GM21576 (cell line): ENCODE data around the gene LRRC55.
"Not testable (repeated sequence)": the region's sequence is repeated elsewhere in the genome, so short reads cannot be mapped to it uniquely, and the experiment has no call there.

Source experiments
- ATAC-seq: cut with Tn5 transposase; IDR thresholded peaks from one replicate; pipeline ENCODE4 v1.9.1; 2021; ENCODE audit warnings: mild to moderate bottlenecking, moderate library complexity; ENCODE audit not compliant: unreplicated experiment

Gene LRRC55

GRCh38 chr11:57160665-57161064, 21.1 kb upstream of the LRRC55 start:
- ATAC-seq: no peak

DNA sequence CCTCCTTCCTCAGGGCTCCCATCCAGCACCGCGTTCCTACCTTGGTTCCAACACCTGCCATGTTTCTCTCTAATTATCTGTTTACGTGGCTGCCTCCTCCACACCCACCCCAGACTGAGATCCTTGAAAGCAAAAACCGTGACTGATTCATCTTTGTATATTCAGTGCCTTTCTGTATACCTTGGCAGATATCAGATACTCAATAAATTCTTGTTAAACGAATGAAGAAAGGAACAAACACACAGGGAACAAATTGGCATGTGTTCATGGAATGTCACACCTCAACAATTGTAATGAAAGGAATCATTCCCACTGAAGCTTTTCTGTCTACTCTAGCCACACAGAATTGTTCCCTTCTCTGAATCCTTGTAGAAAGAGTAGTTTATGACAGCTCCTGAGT, 20.4 kb upstream of the LRRC55 start:
- ATAC-seq: no peak

GRCh38 chr11:57162179-57162898, 19.4 kb upstream of the LRRC55 start:
- ATAC-seq: no peak

GRCh38 chr11:57163160-57163868, 18.4 kb upstream of the LRRC55 start:
- ATAC-seq: no peak

DNA sequence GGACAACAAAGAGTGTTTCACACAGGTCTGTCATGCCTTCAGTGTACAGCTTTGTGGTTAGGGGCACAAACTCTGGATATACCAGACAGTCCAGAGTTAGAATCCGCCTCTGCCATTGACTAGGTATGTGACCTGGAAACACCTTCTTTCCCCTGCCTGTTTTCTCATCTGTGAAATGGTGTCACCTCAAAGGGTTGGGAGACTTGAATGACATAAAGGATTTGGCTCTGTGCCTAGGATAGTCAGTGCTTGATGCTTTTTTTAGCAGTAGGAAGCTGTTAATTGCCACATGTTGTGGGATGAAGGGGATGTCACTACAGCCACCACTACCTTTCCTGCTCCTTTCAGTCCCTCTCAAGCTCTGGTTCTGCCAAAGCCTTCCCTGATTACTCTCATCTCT, 17.4 kb upstream of the LRRC55 start:
- no peak for ATAC-seq

DNA sequence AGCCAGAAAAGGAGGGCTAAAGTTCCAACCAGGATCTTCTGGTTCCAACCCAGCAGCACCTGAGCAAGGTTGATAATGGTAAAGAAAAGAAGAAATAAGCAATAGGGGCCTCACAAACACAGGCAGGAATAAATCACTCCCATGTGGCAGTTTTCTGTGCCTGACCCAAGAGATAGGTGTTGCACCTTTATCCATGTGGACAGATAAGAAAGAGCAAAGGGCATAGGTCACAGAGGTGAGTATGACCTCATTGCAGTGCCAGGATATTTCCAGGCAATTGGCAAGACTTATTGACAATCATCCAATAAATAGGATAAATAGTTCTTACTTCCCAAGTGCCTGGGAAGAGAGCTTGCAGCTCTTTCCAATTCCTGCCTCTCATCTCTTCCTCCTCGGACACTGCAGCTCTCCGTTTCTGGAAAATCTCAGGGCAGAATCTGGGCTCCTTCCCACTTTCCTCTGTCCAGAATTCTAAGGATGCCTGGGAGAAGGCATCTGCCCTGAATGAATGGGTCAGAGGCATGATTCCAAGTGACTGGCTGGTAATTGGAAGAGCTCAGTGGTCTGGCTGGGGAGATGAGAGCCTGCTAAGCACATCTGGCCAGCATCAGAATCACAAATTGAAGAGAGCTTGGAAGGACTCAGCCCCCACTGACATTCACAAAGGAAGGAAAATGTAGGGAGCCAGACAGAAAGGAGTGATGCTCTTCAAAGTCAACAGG, 14.5 kb upstream of the LRRC55 start:
- ATAC-seq: no peak

DNA sequence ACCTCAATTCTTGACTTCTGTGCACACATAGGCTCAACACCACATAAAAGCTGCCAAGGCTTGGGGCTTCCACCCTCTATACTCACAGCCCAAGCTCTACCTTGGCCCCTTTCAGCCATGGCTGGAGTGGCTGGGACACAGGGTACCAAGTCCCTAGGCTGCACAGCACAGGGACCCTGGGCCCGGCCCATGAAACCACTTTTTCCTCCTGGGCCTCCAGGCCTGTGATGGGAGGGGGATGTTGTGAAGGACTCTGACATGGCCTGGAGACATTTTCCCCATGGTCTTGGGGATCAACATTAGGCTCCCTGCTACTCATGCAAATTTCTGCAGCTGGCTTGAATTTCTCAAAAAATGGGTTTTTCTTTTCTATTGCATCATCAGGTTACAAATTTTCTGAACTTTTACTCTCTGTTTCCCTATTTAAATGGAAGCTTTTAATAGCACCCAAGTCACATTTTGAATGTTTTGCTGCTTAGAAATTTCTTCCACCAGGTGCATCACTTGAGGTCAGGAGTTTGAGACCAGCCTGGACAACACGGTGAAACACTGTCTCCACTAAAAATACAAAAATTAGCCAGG, 11.9 kb upstream of the LRRC55 start:
- not testable (repeated sequence) for ATAC-seq

DNA sequence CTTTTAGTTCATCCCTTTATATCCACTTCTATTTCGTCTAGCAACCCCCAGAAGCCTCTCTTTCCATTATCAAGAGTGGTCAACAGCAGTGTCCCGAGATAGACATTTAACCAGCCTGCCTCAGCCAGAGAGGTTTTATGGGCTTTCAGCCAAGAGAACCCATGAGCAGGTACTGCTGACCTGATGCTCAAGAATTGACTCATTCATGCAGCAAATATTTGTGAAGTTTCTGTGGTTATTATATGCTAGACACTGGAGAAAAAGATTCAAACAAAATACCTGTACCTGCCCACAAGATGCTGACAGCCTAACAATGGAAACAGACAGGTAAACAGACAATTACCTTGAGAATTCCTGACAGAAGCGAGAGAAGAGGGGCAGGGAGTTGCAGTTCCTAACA, 9.7 kb upstream of the LRRC55 start:
- no peak for ATAC-seq

- no peak for ATAC-seq
Measured at GRCh38 chr11:57174656-57175055, 7.1 kb upstream of the LRRC55 start.

- no peak for ATAC-seq
Measured at GRCh38 chr11:57175478-57175877, 6.3 kb upstream of the LRRC55 start.

GRCh38 chr11:57178334-57178733, 3.4 kb upstream of the LRRC55 start:
- ATAC-seq: no peak

DNA sequence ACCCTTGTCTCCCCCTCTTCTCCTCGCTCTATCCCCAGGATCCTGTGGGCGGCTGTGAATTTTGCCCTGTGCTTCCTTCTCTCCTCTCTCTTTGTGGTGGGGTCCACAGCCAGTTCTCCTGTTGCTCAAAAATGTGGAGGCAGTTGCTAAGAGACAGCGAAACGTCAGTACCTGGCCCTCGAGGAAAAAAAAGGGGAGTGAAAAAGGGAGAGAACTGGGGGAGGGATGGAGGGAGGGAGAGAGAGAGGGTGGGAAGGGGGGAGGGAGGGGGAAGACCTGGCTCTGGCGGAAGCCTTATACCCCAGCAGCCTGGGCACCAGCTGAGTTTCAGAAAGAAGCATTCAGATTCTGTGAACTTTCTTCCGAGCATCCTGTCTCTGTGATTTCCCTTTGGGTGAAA, 2.1 kb upstream of the LRRC55 start:
- ATAC-seq: no peak

- ATAC-seq: no peak
Measured at GRCh38 chr11:57180081-57180561, 1.6 kb upstream of the LRRC55 start.

DNA sequence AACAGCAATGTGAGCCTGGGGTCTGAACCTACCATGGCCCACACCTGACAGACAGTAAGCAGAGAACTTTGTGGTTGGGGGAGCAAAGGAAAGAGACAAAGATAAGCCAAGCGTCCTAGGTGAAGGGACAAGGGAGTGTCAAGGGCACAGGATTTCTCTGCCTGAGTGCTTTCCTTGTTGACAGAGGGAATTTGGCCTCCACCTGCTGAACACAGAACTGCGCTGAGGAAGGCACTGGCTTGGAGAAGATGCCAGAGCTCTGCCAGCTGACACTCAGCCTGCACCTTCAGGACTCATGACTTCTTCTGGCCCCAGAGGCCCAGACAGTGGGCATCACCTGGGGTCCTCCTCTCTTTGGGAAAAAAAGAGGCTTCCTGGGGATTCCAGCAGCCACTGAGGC, 789 bp upstream of the LRRC55 start:
- no peak for ATAC-seq

GRCh38 chr11:57182896-57183295, 1.1 kb downstream of the LRRC55 start:
- no peak for ATAC-seq

DNA sequence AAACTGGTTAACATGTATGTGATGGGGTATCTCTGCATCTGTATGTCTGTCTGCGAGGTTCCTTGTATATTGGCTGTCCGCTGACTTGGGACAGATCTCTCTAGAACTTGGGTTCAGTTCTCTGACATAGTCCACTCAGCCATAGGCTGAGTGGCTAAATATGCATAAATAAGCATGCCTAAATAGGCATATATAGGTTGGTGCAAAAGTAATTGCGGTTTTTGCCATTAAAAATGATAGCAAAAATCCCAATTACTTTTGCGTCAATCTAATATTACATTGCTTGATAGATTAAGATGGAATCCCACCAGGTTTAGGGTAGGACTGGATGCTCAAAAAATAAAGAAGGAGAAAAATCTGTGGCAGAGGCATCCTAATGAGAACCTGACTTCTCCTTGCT, 8.8 kb downstream of the LRRC55 start:
- ATAC-seq: no peak

DNA sequence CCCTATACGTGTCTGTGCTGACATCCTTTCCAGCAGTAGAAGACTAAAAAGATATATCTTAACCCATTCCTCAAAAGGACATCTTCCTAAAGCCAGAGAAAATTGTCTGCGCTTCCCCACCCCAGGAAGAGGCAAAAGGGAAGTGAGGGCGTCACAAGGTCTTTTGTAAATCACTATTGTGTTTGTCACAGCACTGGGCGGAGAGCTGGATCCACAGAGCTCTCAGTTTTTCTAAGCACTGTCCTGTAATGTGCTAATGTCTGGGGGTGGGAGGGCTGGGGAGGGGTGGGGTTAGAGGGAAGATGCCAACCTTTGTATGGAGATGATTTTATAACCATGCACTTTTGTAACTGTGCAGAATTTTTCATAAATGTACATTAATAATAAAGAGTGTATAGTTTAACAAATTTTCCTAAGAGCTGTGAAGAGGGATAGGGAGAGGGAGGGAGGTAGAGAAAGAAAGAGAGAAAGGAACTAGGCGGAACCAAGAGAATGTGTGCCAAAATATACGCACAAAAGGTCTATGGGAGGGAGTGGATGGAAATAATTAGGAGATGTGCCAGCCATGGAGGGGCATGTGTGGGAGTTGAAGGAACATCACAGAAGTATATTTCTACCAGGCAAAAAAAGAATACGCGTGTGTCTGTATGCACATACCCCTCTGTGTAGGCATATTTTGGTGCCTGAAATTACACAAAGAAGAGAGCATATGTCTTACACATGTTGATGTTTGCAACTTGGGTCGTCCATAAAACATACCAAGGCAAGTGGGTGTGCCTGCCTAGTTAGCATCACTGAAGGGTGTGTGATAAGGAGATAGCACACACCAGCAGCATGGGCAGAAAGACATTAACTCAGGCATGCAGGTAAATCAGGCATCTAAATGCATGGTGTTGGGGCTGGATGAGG, 9.8 kb downstream of the LRRC55 start:
- no peak for ATAC-seq

DNA sequence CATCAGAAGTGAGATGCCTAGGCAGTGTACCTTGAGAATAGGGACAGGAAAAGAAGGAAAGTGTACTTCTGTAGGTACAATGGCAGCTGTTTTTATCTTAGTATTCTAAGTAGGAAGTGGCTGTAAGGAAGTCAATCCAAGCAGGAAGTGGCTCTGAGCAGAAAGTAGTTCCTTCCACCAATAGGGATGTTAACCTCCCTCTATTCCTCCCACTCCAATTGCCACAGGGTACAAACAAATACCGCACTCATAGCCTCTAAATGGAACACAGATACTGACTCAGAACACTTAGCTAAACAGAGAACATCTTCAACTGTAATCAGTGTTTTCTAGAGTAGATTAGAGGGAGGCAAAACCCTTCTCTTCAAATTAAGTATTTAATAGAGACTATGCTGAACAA, 10.6 kb downstream of the LRRC55 start:
- no peak for ATAC-seq

DNA sequence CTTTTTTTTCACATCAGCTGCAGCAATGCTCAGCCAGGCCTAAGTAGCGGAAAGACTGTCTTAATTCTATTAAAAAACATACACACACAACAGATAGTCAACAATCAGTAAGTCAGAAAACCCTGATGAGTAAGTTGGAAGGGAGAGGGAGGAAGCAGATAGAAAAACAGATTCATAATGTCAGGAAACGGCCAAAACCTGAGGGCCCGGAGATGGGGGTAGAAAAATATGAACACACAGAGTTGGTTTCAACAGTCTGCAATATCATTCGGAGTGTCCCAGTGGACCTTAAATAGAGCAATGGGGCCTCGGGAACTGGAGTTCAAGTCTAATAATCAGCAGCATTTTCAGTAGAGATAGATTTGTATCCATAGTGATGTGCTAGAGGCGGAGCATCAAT, 14.8 kb downstream of the LRRC55 start:
- ATAC-seq: no peak

DNA sequence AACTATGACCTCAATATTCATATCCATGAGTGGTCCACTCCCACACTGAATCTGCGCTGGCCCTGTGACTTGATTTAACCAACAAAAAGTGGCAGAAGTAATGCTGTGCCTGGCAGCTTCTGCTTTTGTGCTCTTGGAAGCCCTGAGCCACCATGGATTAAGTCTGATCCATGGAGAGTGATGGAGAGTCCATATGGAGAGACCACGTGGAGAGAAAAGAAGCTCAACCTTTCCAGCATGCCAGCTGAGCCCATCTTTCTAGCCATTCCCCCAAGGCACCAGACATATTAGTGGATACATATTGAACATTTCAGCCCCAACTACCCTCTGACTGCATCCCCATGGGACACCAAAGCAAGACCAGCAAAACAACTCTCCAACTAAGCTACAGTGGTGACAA, 16.0 kb downstream of the LRRC55 start:
- ATAC-seq: no peak
